Trophoblast cell (in vitro differentiated cells and primary cell): Measurements from ENCODE around the gene CNTN6.

Source experiments
- DNase-seq, 2 donors: peaks; one replicate each; pipeline ENCODE4 v3.0.0-alpha.2; 2016
- H2AFZ ChIP-seq: 2 replicates; pipeline ENCODE4 v1.6.1; 2013; ENCODE audit warnings: low read length, moderate library complexity, mild to moderate bottlenecking; ENCODE audit not compliant: insufficient read depth, poor library complexity
- H2AK5ac ChIP-seq: 2 replicates; pipeline ENCODE4 v1.6.1; 2013; ENCODE audit warnings: mild to moderate bottlenecking, low read length
- H2BK120ac ChIP-seq: 2 replicates; pipeline ENCODE4 v1.6.1; 2013; ENCODE audit warnings: low read length, mild to moderate bottlenecking, moderate library complexity; ENCODE audit not compliant: insufficient read depth, poor library complexity
- H2BK12ac ChIP-seq: 2 replicates; pipeline ENCODE4 v1.6.1; 2013; ENCODE audit warnings: mild to moderate bottlenecking, low read length, moderate library complexity
- H2BK5ac ChIP-seq: 2 replicates; pipeline ENCODE4 v1.6.1; 2013; ENCODE audit warnings: low read length, low read depth, moderate library complexity, mild to moderate bottlenecking; ENCODE audit not compliant: poor library complexity
- H3K14ac ChIP-seq: 2 replicates; pipeline ENCODE4 v1.6.1; 2013; ENCODE audit warnings: mild to moderate bottlenecking, low read length
- H3K18ac ChIP-seq: 2 replicates; pipeline ENCODE4 v1.6.1; 2013; ENCODE audit warnings: mild to moderate bottlenecking, low read length
- H3K23ac ChIP-seq: 2 replicates; pipeline ENCODE4 v1.6.1; 2013; ENCODE audit warnings: low read length
- H3K27ac ChIP-seq: 2 replicates; pipeline ENCODE4 v1.5.1; 2013; ENCODE audit warnings: low read depth, mild to moderate bottlenecking, inconsistent platforms, low read length, moderate library complexity
- H3K27me3 ChIP-seq: 2 replicates; pipeline ENCODE4 v1.6.1; 2013; ENCODE audit warnings: inconsistent platforms, mild to moderate bottlenecking, low read length, moderate library complexity; ENCODE audit not compliant: insufficient read depth
- H3K36me3 ChIP-seq, 2 experiments: 1 replicate in 1 of 2; 2 replicates in 1 of 2; pipeline ENCODE4 v1.6.1; 2013; ENCODE audit warnings: low read length in 2 of 2, mild to moderate bottlenecking in 2 of 2, moderate library complexity in 1 of 2; ENCODE audit not compliant: insufficient read depth in 2 of 2, control insufficient read depth in 1 of 2
- H3K4ac ChIP-seq: 2 replicates; pipeline ENCODE4 v1.6.1; 2013; ENCODE audit warnings: low read depth, mild to moderate bottlenecking, low read length, moderate library complexity
- H3K4me1 ChIP-seq, 2 experiments: 1 replicate in 1 of 2; 2 replicates in 1 of 2; pipeline ENCODE4 v1.6.1; 2013; ENCODE audit warnings: low read length in 2 of 2, mild to moderate bottlenecking in 2 of 2, moderate library complexity in 1 of 2; ENCODE audit not compliant: insufficient read depth in 2 of 2, control insufficient read depth in 1 of 2
- H3K4me2 ChIP-seq: 2 replicates; pipeline ENCODE4 v1.6.1; 2013; ENCODE audit warnings: inconsistent platforms, mild to moderate bottlenecking, low read length, moderate library complexity
- H3K4me3 ChIP-seq: 2 replicates; pipeline ENCODE4 v1.5.1; 2013; ENCODE audit warnings: mild to moderate bottlenecking, low read depth, low read length, inconsistent platforms
- H3K79me1 ChIP-seq: one replicate; pipeline ENCODE4 v1.6.1; 2013; ENCODE audit warnings: low read length
- H3K79me2 ChIP-seq: 2 replicates; pipeline ENCODE4 v1.6.1; 2013; ENCODE audit warnings: low read length, mild to moderate bottlenecking; ENCODE audit not compliant: control insufficient read depth, insufficient read depth, poor library complexity
- H3K9ac ChIP-seq: 2 replicates; pipeline ENCODE4 v1.6.1; 2013; ENCODE audit warnings: mild to moderate bottlenecking, low read length
- H3K9me3 ChIP-seq: 2 replicates; pipeline ENCODE4 v1.6.1; 2013; ENCODE audit warnings: low read depth, mild to moderate bottlenecking, control low read depth, inconsistent platforms, low read length; ENCODE audit not compliant: insufficient read depth
- H4K12ac ChIP-seq: 2 replicates; pipeline ENCODE4 v1.6.1; 2013; ENCODE audit warnings: low read depth, mild to moderate bottlenecking, low read length, moderate library complexity
- H4K8ac ChIP-seq: 2 replicates; pipeline ENCODE4 v1.6.1; 2013; ENCODE audit warnings: low read depth, mild to moderate bottlenecking, low read length, moderate library complexity
- H4K91ac ChIP-seq: one replicate; pipeline ENCODE4 v1.6.1; 2013; ENCODE audit warnings: low read depth, mild to moderate bottlenecking, low read length, moderate library complexity
- WGBS: extraction: QIAGEN DNeasy Blood & Tissue Kit; methylation state at CpG from one replicate; pipeline ENCODE4 v1.1.7; 2013; ENCODE audit warnings: missing lambda C conversion rate; ENCODE audit not compliant: insufficient read length, insufficient coverage; ENCODE audit errors: extremely low coverage; 5-methylcytosine and 5-hydroxymethylcytosine counted together

CNTN6 gene

DNA sequence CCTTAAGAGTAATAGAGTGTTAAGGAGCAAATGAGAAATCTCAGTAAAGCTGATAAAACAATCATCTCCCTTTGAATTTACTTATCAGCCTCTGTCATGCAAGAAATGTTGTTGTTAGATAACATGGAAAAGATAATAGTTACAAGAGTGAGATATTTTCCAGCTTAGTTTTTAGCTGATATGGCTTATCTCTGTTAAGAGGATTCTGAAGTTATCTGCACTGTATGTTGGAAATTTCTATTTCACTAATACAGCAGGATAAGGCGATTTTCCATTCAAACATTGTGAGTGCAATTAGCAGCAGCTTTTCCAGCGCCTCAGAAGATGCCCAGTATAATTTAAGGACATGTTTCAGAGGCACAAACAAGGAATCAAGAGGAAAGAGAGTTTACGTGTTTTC lies 262.9 kb downstream of the CNTN6 start:
- no peak overlapping the region for H2AFZ ChIP-seq
- no peak overlapping the region for H3K9ac ChIP-seq
- H2AK5ac ChIP-seq = no peak overlapping the region
- H2BK12ac ChIP-seq = no peak overlapping the region
- H3K27ac ChIP-seq = no peak overlapping the region
- H3K23ac ChIP-seq = no peak overlapping the region
- H2BK5ac ChIP-seq = no peak overlapping the region
- no peaks in the 10 kb centered on the region for H3K4me1 ChIP-seq
- H3K36me3 ChIP-seq = no peaks in the 10 kb centered on the region
- H4K12ac ChIP-seq = no peak overlapping the region
- H2BK120ac ChIP-seq = no peak overlapping the region
- no peaks in the 10 kb centered on the region for H3K27me3 ChIP-seq
- H3K9me3 ChIP-seq = no peaks in the 10 kb centered on the region
- H4K8ac ChIP-seq = no peak overlapping the region
- H3K79me2 ChIP-seq = no peaks in the 10 kb centered on the region
- H3K4me2 ChIP-seq = no peak overlapping the region
- no peak overlapping the region for H3K14ac ChIP-seq
- peak in 1 of 2 donors; percentile 33 for DNase-seq
- H3K4ac ChIP-seq = no peak overlapping the region
- no peak overlapping the region for H3K18ac ChIP-seq
- no peaks in the 10 kb centered on the region for H3K79me1 ChIP-seq
- no peak overlapping the region for H4K91ac ChIP-seq
- no CpG with 5 or more reads among the region's 3 CpGs for WGBS
- no peak overlapping the region for H3K4me3 ChIP-seq

GRCh38 chr3:1356101-1356500 lies 263.3 kb downstream of the CNTN6 start:
- no peak overlapping the region for H3K4ac ChIP-seq
- H3K4me1 ChIP-seq = no peaks in the 10 kb centered on the region
- H2AFZ ChIP-seq = no peak overlapping the region
- no peak overlapping the region for H2BK5ac ChIP-seq
- WGBS = no CpG with 5 or more reads among the region's 3 CpGs
- H4K12ac ChIP-seq = no peak overlapping the region
- H4K91ac ChIP-seq = no peak overlapping the region
- no peak overlapping the region for H3K4me2 ChIP-seq
- H3K9ac ChIP-seq = no peak overlapping the region
- H3K4me3 ChIP-seq = no peak overlapping the region
- H3K27ac ChIP-seq = no peak overlapping the region
- H3K18ac ChIP-seq = no peak overlapping the region
- no peak overlapping the region for H2AK5ac ChIP-seq
- no peak overlapping the region for H4K8ac ChIP-seq
- DNase-seq = peak in 1 of 2 donors; percentile 4
- no peak overlapping the region for H2BK120ac ChIP-seq
- no peak overlapping the region for H3K23ac ChIP-seq
- no peaks in the 10 kb centered on the region for H3K79me2 ChIP-seq
- no peaks in the 10 kb centered on the region for H3K79me1 ChIP-seq
- H3K14ac ChIP-seq = no peak overlapping the region
- H2BK12ac ChIP-seq = no peak overlapping the region
- no peaks in the 10 kb centered on the region for H3K36me3 ChIP-seq
- no peaks in the 10 kb centered on the region for H3K27me3 ChIP-seq
- H3K9me3 ChIP-seq = no peaks in the 10 kb centered on the region

- H3K27me3 ChIP-seq = no peaks in the 10 kb centered on the region
- no peaks in the 10 kb centered on the region for H3K4me1 ChIP-seq
- no peak overlapping the region for H2AK5ac ChIP-seq
- H3K4ac ChIP-seq = no peak overlapping the region
- no peaks in the 10 kb centered on the region for H3K9me3 ChIP-seq
- no peak overlapping the region for H3K9ac ChIP-seq
- H3K23ac ChIP-seq = no peak overlapping the region
- H3K36me3 ChIP-seq = no peaks in the 10 kb centered on the region
- DNase-seq = no peak
- H3K14ac ChIP-seq = no peak overlapping the region
- H4K12ac ChIP-seq = no peak overlapping the region
- H2BK5ac ChIP-seq = no peak overlapping the region
- H3K4me2 ChIP-seq = no peak overlapping the region
- no peak overlapping the region for H2BK120ac ChIP-seq
- no peaks in the 10 kb centered on the region for H3K79me1 ChIP-seq
- no peak overlapping the region for H4K8ac ChIP-seq
- H2AFZ ChIP-seq = no peak overlapping the region
- WGBS = no CpG with 5 or more reads among the region's 2 CpGs
- no peak overlapping the region for H3K27ac ChIP-seq
- H3K4me3 ChIP-seq = no peak overlapping the region
- H4K91ac ChIP-seq = no peak overlapping the region
- H3K79me2 ChIP-seq = no peaks in the 10 kb centered on the region
- no peak overlapping the region for H2BK12ac ChIP-seq
- no peak overlapping the region for H3K18ac ChIP-seq
Measured at GRCh38 chr3:1365528-1365927, 272.7 kb downstream of the CNTN6 start.

- Histone ChIP-seq H3K23ac (no peak overlapping the region), H3K4me3 (no peak overlapping the region), H3K4ac (no peak overlapping the region), H3K36me3 (no peaks in the 10 kb centered on the region), H3K4me2 (no peak overlapping the region), H3K18ac (no peak overlapping the region), H4K8ac (no peak overlapping the region), H3K9me3 (no peaks in the 10 kb centered on the region), H3K27me3 (no peaks in the 10 kb centered on the region), H2BK12ac (no peak overlapping the region), H2AFZ (no peak overlapping the region), H3K27ac (no peak overlapping the region), H2BK120ac (no peak overlapping the region), H3K79me2 (no peaks in the 10 kb centered on the region), H4K91ac (no peak overlapping the region), H3K14ac (no peak overlapping the region), H2AK5ac (no peak overlapping the region), H3K4me1 (no peaks in the 10 kb centered on the region), H3K79me1 (no peaks in the 10 kb centered on the region), H4K12ac (no peak overlapping the region), H3K9ac (no peak overlapping the region), H2BK5ac (no peak overlapping the region)
- DNase-seq = no peak
- WGBS = no CpG with 5 or more reads among the region's 2 CpGs
Measured at GRCh38 chr3:1374471-1374870, 281.6 kb downstream of the CNTN6 start.
